GM19463 (cell line): Measurements from ENCODE around the gene SHISA5.
"Not testable (repeated sequence)": the region's sequence is repeated elsewhere in the genome, so short reads cannot be mapped to it uniquely, and the experiment has no call there.

Source experiments
- ATAC-seq: cut with Tn5 transposase; IDR thresholded peaks from one replicate; pipeline ENCODE4 v1.9.1; 2021; ENCODE audit warnings: mild to moderate bottlenecking, moderate library complexity; ENCODE audit not compliant: unreplicated experiment

SHISA5 gene

GRCh38 chr3:48504051-48504946, at the start of gene SHISA5:
SHISA5 (minus strand) TSS chr3:48504174; CDS start chr3:48504094, 80 bp downstream.
- peak; percentile 60 for ATAC-seq

GRCh38 chr3:48553361-48553760, 49.4 kb upstream of the SHISA5 start:
- no peak for ATAC-seq

- ATAC-seq: no peak
Observed at GRCh38 chr3:48552111-48552951, 48.4 kb upstream of the SHISA5 start.

- ATAC-seq: not testable (repeated sequence)
Observed at GRCh38 chr3:48551651-48552050, 47.7 kb upstream of the SHISA5 start.

- peak; percentile 71 for ATAC-seq
Observed at GRCh38 chr3:48548729-48549705, 45.0 kb upstream of the SHISA5 start.

GRCh38 chr3:48548126-48548525, 44.2 kb upstream of the SHISA5 start:
- ATAC-seq: no peak

- no peak for ATAC-seq
Observed at GRCh38 chr3:48546203-48546829, 42.3 kb upstream of the SHISA5 start.

- no peak for ATAC-seq
Observed at GRCh38 chr3:48544141-48544540, 40.2 kb upstream of the SHISA5 start.

GRCh38 chr3:48543271-48543866, 39.4 kb upstream of the SHISA5 start:
- no peak for ATAC-seq

- ATAC-seq: no peak
Observed at GRCh38 chr3:48538451-48538850, 34.5 kb upstream of the SHISA5 start.

- no peak for ATAC-seq
Observed at GRCh38 chr3:48536785-48537184, 32.8 kb upstream of the SHISA5 start.

GRCh38 chr3:48536116-48536515, 32.1 kb upstream of the SHISA5 start:
- no peak for ATAC-seq

GRCh38 chr3:48535578-48535977, 31.6 kb upstream of the SHISA5 start:
- no peak for ATAC-seq

GRCh38 chr3:48532977-48533337, 29.0 kb upstream of the SHISA5 start:
- no peak for ATAC-seq

GRCh38 chr3:48532271-48532976, 28.4 kb upstream of the SHISA5 start:
- no peak for ATAC-seq

GRCh38 chr3:48530701-48531100, 26.7 kb upstream of the SHISA5 start:
- ATAC-seq: not testable (repeated sequence)

- no peak for ATAC-seq
Observed at GRCh38 chr3:48528754-48529153, 24.8 kb upstream of the SHISA5 start.

- no peak for ATAC-seq
Observed at GRCh38 chr3:48528048-48528447, 24.1 kb upstream of the SHISA5 start.

GRCh38 chr3:48524970-48525369, 21.0 kb upstream of the SHISA5 start:
- no peak for ATAC-seq
